Pericardium fibroblast (primary cell): ENCODE data around the gene SPDYE11. TPM values are rescaled to one million over a fixed set of nuclear protein-coding genes. Genes with fewer than 3 reads are reported as not detected.

Experiments
- total RNA-seq: library from RNA; depleted of rRNA; stranded (reverse); fragments of >200 nt; gene quantifications from 2 replicates; pipeline ENCODE4 v1.2.3, GENCODE V29; 2015

The SPDYE11 gene
- not detected in 2 replicates for total RNA-seq

GRCh38 chr7:73057811-73058210, at the start of gene SPDYE11:
Gene SPDYE11 (minus strand): TSS chr7:73057911. CDS start chr7:73056111, 1,800 bp downstream.

GRCh38 chr7:73085938-73086337, 28.2 kb upstream of the SPDYE11 start, which contains the start of gene SPDYE9:
Gene SPDYE9 (minus strand): TSS chr7:73086038. CDS start chr7:73084238, 1,800 bp downstream.

GRCh38 chr7:73029666-73030065, 28.0 kb downstream of the SPDYE11 start, which contains the start of gene SPDYE8:
Gene SPDYE8 (minus strand): TSS chr7:73029766. CDS start chr7:73027966, 1,800 bp downstream.

Other genes with a start within 250 kb of the SPDYE11 start
- 0.82 and 5.3 TPM in 2 replicates for gene TYW1B, start 229.7 kb downstream of the SPDYE11 start, total RNA-seq
- 7.6 and 8.8 TPM in 2 replicates for gene POM121, start 132.8 kb downstream of the SPDYE11 start, total RNA-seq
- gene TRIM74, start 88.4 kb downstream of the SPDYE11 start, total RNA-seq: not detected in 2 replicates
- gene SPDYE8, start 28.1 kb downstream of the SPDYE11 start, total RNA-seq: not detected in 2 replicates
- gene SPDYE9, start 28.1 kb upstream of the SPDYE11 start, total RNA-seq: not detected in 2 replicates